Measurements from ENCODE around the gene KIF24.
"Not testable (repeated sequence)": the region's sequence is repeated elsewhere in the genome, so short reads cannot be mapped to it uniquely, and the experiment has no call there.

The KIF24 gene

GRCh38 chr9:34326690-34327089, 2.4 kb downstream of the KIF24 start:
- DNase-seq: peak; percentile 14

GRCh38 chr9:34322899-34323591, 6.0 kb downstream of the KIF24 start:
- DNase-seq: no peak

DNA sequence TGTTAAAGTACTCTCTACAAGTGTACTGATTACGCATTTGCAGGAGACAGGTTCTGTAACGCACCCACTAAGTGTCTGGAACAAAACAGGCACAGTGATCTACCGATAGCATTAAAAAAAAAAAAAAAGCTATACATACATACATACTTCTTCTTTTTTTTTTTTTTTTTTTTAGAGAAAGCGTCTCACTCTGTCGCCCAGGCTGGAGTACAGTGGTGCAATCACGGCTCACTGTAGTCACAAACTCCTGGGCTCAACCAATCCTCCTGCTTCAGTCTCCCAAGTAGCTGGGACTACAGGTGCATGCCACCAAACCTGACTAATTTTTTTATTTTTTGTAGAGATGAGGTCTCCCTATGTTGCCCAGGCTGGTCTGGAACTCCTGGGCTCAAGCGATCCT, 7.6 kb downstream of the KIF24 start:
- no peak for DNase-seq

GRCh38 chr9:34318163-34318790, 10.8 kb downstream of the KIF24 start:
- no peak for DNase-seq

GRCh38 chr9:34317436-34317835, 11.6 kb downstream of the KIF24 start:
- DNase-seq: no peak

GRCh38 chr9:34311499-34312185, 17.4 kb downstream of the KIF24 start:
- no peak for DNase-seq

GRCh38 chr9:34310215-34310614, 18.9 kb downstream of the KIF24 start:
- no peak for DNase-seq

DNA sequence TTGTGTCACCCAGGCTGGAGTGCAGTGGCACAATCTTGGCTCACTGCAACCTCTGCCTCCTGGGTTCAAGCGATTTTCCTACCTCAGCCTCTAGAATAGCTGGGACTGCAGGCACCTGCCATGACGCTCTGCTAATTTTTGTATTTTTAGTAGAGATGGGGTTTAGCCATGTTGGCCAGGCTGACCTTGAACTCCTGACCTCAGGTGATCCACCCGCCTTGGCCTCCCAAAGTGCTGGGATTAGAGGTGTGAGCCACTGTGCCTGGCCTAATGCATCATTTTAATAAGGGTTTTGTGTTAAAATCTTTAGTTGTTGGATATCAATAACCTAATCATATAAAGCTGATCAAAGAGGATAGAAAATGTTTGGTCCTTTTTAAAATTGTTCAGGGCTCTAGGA, 20.8 kb downstream of the KIF24 start:
- DNase-seq: not testable (repeated sequence)

DNA sequence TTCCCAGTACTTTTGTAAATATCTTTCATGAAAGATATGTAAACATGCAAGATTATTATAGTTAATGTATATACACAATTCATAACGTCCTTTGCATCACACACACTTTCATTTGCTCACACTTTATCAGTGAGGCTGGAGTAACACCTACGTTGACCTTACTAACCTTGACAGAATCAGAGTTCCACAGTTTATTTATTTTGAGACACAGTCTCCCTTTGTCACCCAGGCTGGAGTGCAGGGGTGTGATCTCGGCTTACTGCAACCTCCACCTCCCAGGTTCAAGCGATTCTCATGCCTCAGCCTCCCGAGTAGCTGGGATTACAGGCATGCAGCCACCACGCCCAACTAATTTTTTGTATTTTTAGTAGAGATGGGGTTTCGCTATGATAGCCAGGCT, 28.0 kb downstream of the KIF24 start:
- DNase-seq: not testable (repeated sequence)

- no peak for DNase-seq
Measured at GRCh38 chr9:34292552-34292951, 36.5 kb downstream of the KIF24 start.

GRCh38 chr9:34291423-34291822, 37.6 kb downstream of the KIF24 start:
- DNase-seq: no peak

DNA sequence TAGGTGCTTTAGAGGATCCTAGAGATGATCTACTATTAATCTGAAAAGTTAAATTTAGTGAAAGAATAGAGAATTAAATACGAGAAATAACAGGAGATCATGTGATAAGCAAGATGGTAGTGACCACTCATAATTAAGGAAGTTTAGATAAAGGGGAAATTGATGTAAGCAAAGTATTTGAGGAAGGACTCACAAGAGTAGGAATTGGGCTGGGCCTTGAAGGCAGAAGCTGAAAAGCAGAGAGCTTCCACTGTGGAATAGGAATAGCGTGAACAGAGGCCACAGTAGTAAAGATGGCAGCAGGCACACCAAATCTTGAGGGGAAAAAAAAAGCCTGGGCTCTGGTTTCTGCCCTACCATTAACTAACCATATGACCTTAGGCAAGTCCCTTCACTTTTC, 38.0 kb downstream of the KIF24 start:
- no peak for DNase-seq

- DNase-seq: no peak
Measured at GRCh38 chr9:34289159-34289558, 39.9 kb downstream of the KIF24 start.

DNA sequence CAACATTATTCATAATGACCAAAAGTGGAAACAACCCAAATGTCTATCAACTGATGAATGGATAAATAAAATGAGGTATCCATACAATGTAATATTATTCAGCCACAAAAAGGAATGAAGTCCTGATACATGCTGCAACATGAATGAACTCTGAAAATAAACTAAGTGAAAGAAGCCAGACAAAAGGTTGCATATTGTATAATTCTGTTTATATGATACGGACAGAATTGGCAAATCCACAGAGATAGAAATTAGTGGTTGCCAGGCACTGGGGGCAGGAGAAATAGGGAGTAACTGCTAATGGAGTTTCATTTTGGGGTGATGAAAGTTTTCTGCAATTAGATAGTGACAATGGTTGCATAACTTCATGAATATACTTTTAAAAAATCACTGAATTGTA, 47.0 kb downstream of the KIF24 start:
- no peak for DNase-seq

- no peak for DNase-seq
Measured at GRCh38 chr9:34279411-34279810, 49.7 kb downstream of the KIF24 start.

All from OCI-M1 (cell line).